ENCODE data around the gene UQCRC2.

- TF ChIP-seq CTCF (IDR thresholded peaks at IDR 0.05) (no peak), POLR2A (IDR thresholded peaks at IDR 0.05) (no peak), POLR2AphosphoS5 (IDR thresholded peaks at IDR 0.05) (no peak)
These were observed 44.7 kb downstream of the UQCRC2 start for GRCh38 chr16:21997697-21998480.
